Mesenchymal stem cell (in vitro differentiated cells and primary cell): Measurements from ENCODE around the gene SF3B5.

Experiments
- DNase-seq: peaks from one replicate; pipeline ENCODE4 v3.0.0-alpha.2; 2013
- H2AFZ ChIP-seq: one replicate; pipeline ENCODE4 v1.6.1; 2013; ENCODE audit warnings: low read depth, mild to moderate bottlenecking, control low read depth, inconsistent platforms, low read length, moderate library complexity
- H2AK5ac ChIP-seq: 2 replicates; pipeline ENCODE4 v1.6.1; 2013; ENCODE audit warnings: low read length, moderate library complexity, mild to moderate bottlenecking, inconsistent platforms; ENCODE audit not compliant: severe bottlenecking
- H2BK120ac ChIP-seq: one replicate; pipeline ENCODE4 v1.6.1; 2013; ENCODE audit warnings: low read depth, mild to moderate bottlenecking, inconsistent platforms, low read length, moderate library complexity
- H2BK12ac ChIP-seq, 2 experiments: one replicate each; pipeline ENCODE4 v1.6.1; 2013; ENCODE audit warnings: inconsistent platforms in 2 of 2, low read length in 2 of 2, mild to moderate bottlenecking in 2 of 2, moderate library complexity in 2 of 2, control low read depth in 1 of 2
- H2BK15ac ChIP-seq: one replicate; pipeline ENCODE4 v1.6.1; 2013; ENCODE audit warnings: mild to moderate bottlenecking, low read depth, inconsistent platforms; ENCODE audit not compliant: poor library complexity, severe bottlenecking
- H2BK5ac ChIP-seq: 2 replicates; pipeline ENCODE4 v1.6.1; 2013; ENCODE audit warnings: low read depth, mild to moderate bottlenecking, low read length, control low read depth, inconsistent platforms; ENCODE audit not compliant: poor library complexity, severe bottlenecking
- H3K14ac ChIP-seq, 2 experiments: one replicate each; pipeline ENCODE4 v1.6.1; 2013; ENCODE audit warnings: inconsistent platforms in 2 of 2, low read length in 2 of 2, control low read depth in 1 of 2, mild to moderate bottlenecking in 1 of 2, moderate library complexity in 1 of 2
- H3K18ac ChIP-seq, 2 experiments: one replicate each; pipeline ENCODE4 v1.6.1; 2013; ENCODE audit warnings: inconsistent platforms in 2 of 2, low read length in 2 of 2, control low read depth in 1 of 2, low read depth in 1 of 2, mild to moderate bottlenecking in 1 of 2
- H3K23ac ChIP-seq, 2 experiments: one replicate each; pipeline ENCODE4 v1.6.1; 2013; ENCODE audit warnings: inconsistent platforms in 2 of 2, low read length in 2 of 2, mild to moderate bottlenecking in 2 of 2, moderate library complexity in 2 of 2, control low read depth in 1 of 2
- H3K27ac ChIP-seq: 2 replicates; pipeline ENCODE4 v1.5.1; 2013; ENCODE audit warnings: mild to moderate bottlenecking, moderate library complexity, low read length, control low read depth, inconsistent platforms; ENCODE audit not compliant: poor library complexity, severe bottlenecking
- H3K27me3 ChIP-seq, 2 experiments: 2 replicates each; pipeline versions ENCODE4 v1.6.1 to v1.7.0; 2013; ENCODE audit warnings: low read length in 2 of 2, mild to moderate bottlenecking in 2 of 2, moderate library complexity in 2 of 2, control low read depth in 1 of 2, inconsistent platforms in 1 of 2; ENCODE audit not compliant: control insufficient read depth in 1 of 2, insufficient read depth in 1 of 2
- H3K36me3 ChIP-seq, 2 experiments: 2 replicates each; pipeline versions ENCODE4 v1.6.1 to v1.7.0; 2013; ENCODE audit warnings: low read length in 2 of 2, control low read depth in 1 of 2, inconsistent platforms in 1 of 2, low read depth in 1 of 2, mild to moderate bottlenecking in 1 of 2; ENCODE audit not compliant: insufficient read depth in 2 of 2, control insufficient read depth in 1 of 2
- H3K4ac ChIP-seq, 2 experiments: one replicate each; pipeline ENCODE4 v1.6.1; 2013; ENCODE audit warnings: inconsistent platforms in 2 of 2, low read length in 2 of 2, mild to moderate bottlenecking in 2 of 2, moderate library complexity in 2 of 2, control low read depth in 1 of 2, low read depth in 1 of 2
- H3K4me1 ChIP-seq: 2 replicates; pipeline ENCODE4 v1.6.1; 2013; ENCODE audit warnings: low read depth, low read length, control low read depth; ENCODE audit not compliant: control insufficient read depth, insufficient read depth
- H3K4me2 ChIP-seq: 2 replicates; pipeline ENCODE4 v1.6.1; 2013; ENCODE audit warnings: low read length, mild to moderate bottlenecking, inconsistent platforms; ENCODE audit not compliant: poor library complexity, severe bottlenecking
- H3K4me3 ChIP-seq, 2 experiments: 2 replicates each; pipeline versions ENCODE4 v1.5.1 to v1.7.0; 2013; ENCODE audit warnings: low read length in 2 of 2, mild to moderate bottlenecking in 2 of 2, control low read depth in 1 of 2, low read depth in 1 of 2; ENCODE audit not compliant: insufficient read depth in 1 of 2
- H3K79me1 ChIP-seq: replicated peaks from 2 replicates; pipeline ENCODE4 v1.6.1; 2013; ENCODE audit warnings: mild to moderate bottlenecking, control low read depth, low read length, inconsistent platforms; ENCODE audit not compliant: poor library complexity, severe bottlenecking
- H3K9ac ChIP-seq: 2 replicates; pipeline ENCODE4 v1.7.0; 2013; ENCODE audit warnings: mild to moderate bottlenecking, low read length, moderate library complexity
- H3K9me3 ChIP-seq: 2 replicates; pipeline ENCODE4 v1.7.0; 2013; ENCODE audit warnings: mild to moderate bottlenecking, low read length; ENCODE audit not compliant: control insufficient read depth
- H4K8ac ChIP-seq: one replicate; pipeline ENCODE4 v1.6.1; 2013; ENCODE audit warnings: inconsistent platforms, mild to moderate bottlenecking, low read length, moderate library complexity
- H4K91ac ChIP-seq: one replicate; pipeline ENCODE4 v1.6.1; 2013; ENCODE audit warnings: mild to moderate bottlenecking, low read length, inconsistent platforms
- WGBS: methylation state at CpG from one replicate; pipeline ENCODE4 v1.1.7; 2013; ENCODE audit warnings: mixed read lengths; 5-methylcytosine and 5-hydroxymethylcytosine counted together

SF3B5 gene

GRCh38 chr6:144059139-144059538 lies 36.2 kb downstream of the SF3B5 start:
- no peak overlapping the region for H3K27ac ChIP-seq
- WGBS: 70% methylated on average over 1 of the region's 1 CpG
- H3K9me3 ChIP-seq: no peaks in the 10 kb centered on the region
- no peak overlapping the region for H3K23ac ChIP-seq
- H2AK5ac ChIP-seq: no peak overlapping the region
- H3K4me1 ChIP-seq: peaks cover 9% of the 10 kb centered on the region
- H2AFZ ChIP-seq: no peak overlapping the region
- no peak overlapping the region for H2BK120ac ChIP-seq
- peaks cover 0 to 3% of the 10 kb centered on the region in 2 experiments for H3K36me3 ChIP-seq
- H2BK15ac ChIP-seq: no peak overlapping the region
- H3K9ac ChIP-seq: no peak overlapping the region
- H3K4me2 ChIP-seq: no peak overlapping the region
- H3K4me3 ChIP-seq: no peak overlapping the region
- no peak overlapping the region for H2BK5ac ChIP-seq
- H3K27me3 ChIP-seq: peaks cover 13 to 24% of the 10 kb centered on the region in 2 experiments
- H4K91ac ChIP-seq: no peak overlapping the region
- no peak overlapping the region for H4K8ac ChIP-seq
- no peaks in the 10 kb centered on the region for H3K79me1 ChIP-seq
- no peak overlapping the region for H3K18ac ChIP-seq
- no peak overlapping the region for H2BK12ac ChIP-seq
- no peak for DNase-seq
- no peak overlapping the region for H3K4ac ChIP-seq
- H3K14ac ChIP-seq: no peak overlapping the region

GRCh38 chr6:144055121-144055931 lies 40.0 kb downstream of the SF3B5 start:
- H3K79me1 ChIP-seq: no peaks in the 10 kb centered on the region
- 93% methylated on average over 6 of the region's 6 CpGs for WGBS
- H4K91ac ChIP-seq: no peak overlapping the region

DNA sequence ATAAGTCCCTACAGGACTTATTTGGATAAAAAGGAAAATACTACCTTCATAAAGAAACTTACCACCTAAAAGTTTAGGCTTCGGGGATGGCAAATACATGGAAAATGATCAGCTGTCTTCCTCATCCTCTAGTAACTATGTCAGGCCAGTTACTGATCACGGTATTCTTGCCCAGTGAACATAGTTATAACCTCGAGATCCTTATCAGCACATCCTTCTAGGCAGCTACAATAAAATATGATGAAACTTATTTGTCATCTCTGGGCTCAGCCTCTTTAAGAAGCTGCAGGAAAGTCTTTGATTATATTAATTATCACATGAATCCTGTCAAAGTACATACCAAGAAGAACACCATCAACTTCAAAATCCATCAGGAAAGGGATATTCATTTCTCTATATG lies 41.8 kb downstream of the SF3B5 start:
- H3K18ac ChIP-seq: no peak overlapping the region
- no peak overlapping the region for H2BK12ac ChIP-seq
- H2BK120ac ChIP-seq: no peak overlapping the region
- WGBS: 81% methylated on average over 2 of the region's 3 CpGs
- H2BK15ac ChIP-seq: no peak overlapping the region
- no peaks in the 10 kb centered on the region for H3K79me1 ChIP-seq
- H3K36me3 ChIP-seq: no peaks in the 10 kb centered on the region
- H3K4me3 ChIP-seq: no peak overlapping the region
- H3K27ac ChIP-seq: no peak overlapping the region
- no peak overlapping the region for H3K4me2 ChIP-seq
- no peak overlapping the region for H2BK5ac ChIP-seq
- H3K9me3 ChIP-seq: no peaks in the 10 kb centered on the region
- no peak overlapping the region for H4K91ac ChIP-seq
- DNase-seq: no peak
- H3K4me1 ChIP-seq: no peaks in the 10 kb centered on the region
- H3K4ac ChIP-seq: no peak overlapping the region
- H2AFZ ChIP-seq: no peak overlapping the region
- no peak overlapping the region for H3K14ac ChIP-seq
- no peak overlapping the region for H3K23ac ChIP-seq
- H4K8ac ChIP-seq: no peak overlapping the region
- H3K9ac ChIP-seq: no peak overlapping the region
- no peak overlapping the region for H2AK5ac ChIP-seq
- peaks cover 0 to 8% of the 10 kb centered on the region in 2 experiments for H3K27me3 ChIP-seq

More at GRCh38 chr6:144055121-144055931, 40.0 kb downstream of the SF3B5 start:
- Histone ChIP-seq H3K14ac (no peak overlapping the region), H3K9me3 (no peaks in the 10 kb centered on the region), H2BK15ac (no peak overlapping the region), H3K9ac (no peak overlapping the region), H3K27me3 (peaks cover 0 to 8% of the 10 kb centered on the region in 2 experiments), H3K18ac (no peak overlapping the region), H4K8ac (no peak overlapping the region), H3K23ac (no peak overlapping the region), H2BK12ac (no peak overlapping the region), H2BK120ac (no peak overlapping the region), H3K27ac (no peak overlapping the region), H2BK5ac (no peak overlapping the region), H3K36me3 (no peaks in the 10 kb centered on the region), H2AFZ (no peak overlapping the region), H3K4me3 (no peak overlapping the region), H3K4ac (no peak overlapping the region), H3K4me2 (no peak overlapping the region), H3K4me1 (no peaks in the 10 kb centered on the region), H2AK5ac (no peak overlapping the region)
- no peak for DNase-seq

GRCh38 chr6:144052488-144052887 lies 42.9 kb downstream of the SF3B5 start:
- Histone ChIP-seq H3K79me1 (no peaks in the 10 kb centered on the region), H2AFZ (no peak overlapping the region), H3K27ac (no peak overlapping the region), H3K23ac (no peak overlapping the region), H2AK5ac (no peak overlapping the region), H2BK120ac (no peak overlapping the region), H3K4me1 (no peaks in the 10 kb centered on the region), H3K9ac (no peak overlapping the region), H3K4me2 (no peak overlapping the region), H3K14ac (no peak overlapping the region), H3K9me3 (no peaks in the 10 kb centered on the region), H3K18ac (no peak overlapping the region), H2BK5ac (no peak overlapping the region), H3K4ac (no peak overlapping the region), H3K4me3 (no peak overlapping the region), H4K91ac (no peak overlapping the region), H4K8ac (no peak overlapping the region), H3K36me3 (no peaks in the 10 kb centered on the region), H2BK15ac (no peak overlapping the region), H3K27me3 (peaks cover 0 to 8% of the 10 kb centered on the region in 2 experiments), H2BK12ac (no peak overlapping the region)
- no peak for DNase-seq
